SJCRH30 (cell line): Measurements from ENCODE around the gene PAIP2. TPM values are rescaled to one million over a fixed set of nuclear protein-coding genes. Genes with fewer than 3 reads are reported as not detected.

Experiments used
- DNase-seq, 2 experiments: peaks; one replicate each; pipeline ENCODE4 v3.0.0-alpha.2; 2015 to 2020
- H3K27ac ChIP-seq: fragments of 250-450 bp; sonication (Bioruptor Pico); 2 replicates; pipeline ENCODE4 v1.5.1; 2020; ENCODE audit warnings: mild to moderate bottlenecking, moderate library complexity
- H3K27me3 ChIP-seq: fragments of 250-450 bp; sonication (Bioruptor Pico); 2 replicates; pipeline ENCODE4 v1.5.1; 2020; ENCODE audit warnings: mild to moderate bottlenecking, moderate library complexity
- H3K36me3 ChIP-seq: fragments of 250-450 bp; sonication (Bioruptor Pico); 2 replicates; pipeline ENCODE4 v1.5.1; 2020; ENCODE audit warnings: mild to moderate bottlenecking, moderate library complexity
- H3K4me1 ChIP-seq: fragments of 250-450 bp; sonication (Bioruptor Pico); 2 replicates; pipeline ENCODE4 v1.5.1; 2020; ENCODE audit warnings: mild to moderate bottlenecking, moderate library complexity
- H3K4me3 ChIP-seq: fragments of 250-450 bp; sonication (Bioruptor Pico); 2 replicates; pipeline ENCODE4 v1.5.1; 2020; ENCODE audit warnings: mild to moderate bottlenecking, moderate library complexity
- H3K9me3 ChIP-seq: fragments of 250-450 bp; sonication (Bioruptor Pico); replicated peaks from 2 replicates; pipeline ENCODE4 v1.5.1; 2020; ENCODE audit warnings: mild to moderate bottlenecking, moderate library complexity
- total RNA-seq: library from RNA; depleted of rRNA; stranded (reverse); fragments of >200 nt; shearing (Covaris generic); gene quantifications from 2 replicates; pipeline ENCODE4 v1.2.3, GENCODE V29; 2014

The PAIP2 gene
- total RNA-seq, 1 experiment from 2014 or later = 131 TPM

DNA sequence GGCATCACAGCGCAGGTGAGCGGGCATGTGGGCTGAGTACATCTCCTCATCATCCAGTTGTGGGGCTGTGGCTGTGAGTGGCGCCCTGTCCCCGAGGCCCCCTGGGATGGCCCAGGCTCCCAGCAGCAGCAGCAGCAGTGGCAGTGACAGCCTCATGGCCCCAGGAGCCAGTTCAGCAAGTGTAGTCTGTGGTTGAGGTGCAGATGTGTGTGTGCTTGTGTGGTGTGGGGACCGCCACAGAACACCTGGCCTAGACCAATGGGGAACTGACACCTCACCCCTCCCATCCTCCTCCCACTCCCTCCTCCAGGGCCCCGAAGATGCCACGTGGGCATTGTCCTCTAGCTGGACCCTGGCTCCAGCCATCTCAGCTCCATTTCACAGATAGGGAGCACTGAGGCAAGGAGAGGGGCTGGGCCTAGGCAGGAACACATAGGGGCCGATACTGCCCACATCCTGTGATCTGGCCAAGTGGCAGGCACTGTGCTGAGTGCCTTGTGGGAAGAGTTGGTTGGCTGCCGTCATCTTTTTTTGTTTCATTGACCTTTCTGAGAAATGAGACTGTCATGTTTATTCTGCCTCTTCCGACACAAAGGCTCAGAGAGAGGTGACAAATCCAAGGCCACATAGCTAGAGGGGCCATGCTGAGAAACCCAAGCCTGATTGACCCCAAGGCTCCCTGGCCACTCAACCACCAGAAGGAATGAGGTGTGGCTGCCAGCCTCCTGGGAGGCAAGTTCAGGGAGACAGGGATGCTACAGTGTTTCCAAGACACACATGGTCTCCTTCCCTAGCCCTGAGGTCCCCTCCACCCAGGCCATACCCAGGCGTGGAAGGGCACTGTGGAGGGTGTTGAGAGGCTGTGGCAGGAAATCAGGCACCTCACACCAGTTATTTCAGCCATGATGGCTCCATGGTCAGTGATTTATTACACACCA lies 48.3 kb downstream of the PAIP2 start, which contains the start of gene MZB1:
MZB1 (minus strand) TSS at position 213 of the 938 bp plus-strand sequence; CDS start at position 156, 57 bp downstream.
- Histone ChIP-seq H3K4me3 (no peak within 1 kb of the TSS), H3K27me3 (no peaks in the 10 kb centered on the region), H3K9me3 (0 out of 2 replicates have a peak, but pooled peaks cover 3% of the 10 kb centered on the region), H3K4me1 (no peaks in the 10 kb centered on the region; the same call in 1 of the 2 replicates), H3K36me3 (no peaks in the 10 kb centered on the region), H3K27ac (no peak within 1 kb of the TSS)
- no peak for DNase-seq

- Histone ChIP-seq H3K4me3 (no peak overlapping the region), H3K4me1 (peaks cover 8% of the 10 kb centered on the region), H3K27me3 (no peaks in the 10 kb centered on the region), H3K36me3 (no peaks in the 10 kb centered on the region), H3K27ac (no peak overlapping the region), H3K9me3 (0 out of 2 replicates have a peak, but pooled peaks cover 3% of the 10 kb centered on the region)
- no peak for DNase-seq
Observed at GRCh38 chr5:139390639-139391569, 49.2 kb downstream of the PAIP2 start.

GRCh38 chr5:139391570-139392323 lies 50.1 kb downstream of the PAIP2 start:
- Histone ChIP-seq H3K27ac (no peak overlapping the region), H3K36me3 (no peaks in the 10 kb centered on the region), H3K4me3 (no peak overlapping the region), H3K9me3 (0 out of 2 replicates have a peak, but pooled peaks cover 3% of the 10 kb centered on the region), H3K27me3 (no peaks in the 10 kb centered on the region), H3K4me1 (peaks cover 14% of the 10 kb centered on the region)
- no peak for DNase-seq

- no peak for DNase-seq
- Histone ChIP-seq H3K4me3 (no peak overlapping the region), H3K27ac (no peak overlapping the region), H3K36me3 (no peaks in the 10 kb centered on the region), H3K9me3 (0 out of 2 replicates have a peak, but pooled peaks cover 3% of the 10 kb centered on the region), H3K4me1 (peaks cover 14% of the 10 kb centered on the region), H3K27me3 (no peaks in the 10 kb centered on the region)
Observed at GRCh38 chr5:139392324-139392677, 50.6 kb downstream of the PAIP2 start.

- Histone ChIP-seq H3K36me3 (no peaks in the 10 kb centered on the region), H3K4me3 (no peak overlapping the region), H3K27me3 (no peaks in the 10 kb centered on the region), H3K4me1 (peaks cover 14% of the 10 kb centered on the region), H3K9me3 (0 out of 2 replicates have a peak, but pooled peaks cover 3% of the 10 kb centered on the region), H3K27ac (no peak overlapping the region)
- no peak for DNase-seq
Observed at GRCh38 chr5:139392678-139393496, 51.2 kb downstream of the PAIP2 start.

- Histone ChIP-seq H3K4me3 (no peak overlapping the region), H3K4me1 (peaks cover 14% of the 10 kb centered on the region), H3K27ac (no peak overlapping the region), H3K36me3 (no peaks in the 10 kb centered on the region), H3K27me3 (no peaks in the 10 kb centered on the region), H3K9me3 (0 out of 2 replicates have a peak, but pooled peaks cover 3% of the 10 kb centered on the region)
- DNase-seq = no peak
Observed at GRCh38 chr5:139393497-139394122, 52.0 kb downstream of the PAIP2 start.

DNA sequence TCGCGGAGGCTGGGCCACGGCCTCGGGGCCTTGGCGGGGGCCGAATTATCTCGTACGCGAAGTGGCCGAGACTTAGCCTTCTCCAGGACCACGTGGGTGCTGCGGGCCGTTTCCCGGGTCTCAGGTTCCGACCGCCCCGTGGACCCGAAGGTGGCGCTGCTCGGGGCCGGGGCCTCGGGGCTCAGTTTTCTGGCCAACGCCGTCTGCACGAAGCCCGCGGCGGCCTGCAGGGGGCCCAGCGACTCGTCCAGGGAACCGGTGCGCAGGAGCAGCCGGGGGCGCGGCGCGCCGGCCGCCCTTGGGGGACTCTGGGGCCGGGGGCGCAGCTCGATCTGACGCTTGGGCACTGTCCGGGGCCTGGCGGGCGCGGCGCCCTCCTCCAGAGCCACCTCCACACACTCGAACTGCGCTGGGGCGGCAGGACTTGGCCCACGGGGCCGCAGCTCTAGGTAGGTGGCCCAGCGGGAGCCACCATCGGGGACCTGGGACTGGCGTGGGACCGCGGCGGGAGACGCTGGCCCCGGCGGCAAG lies 52.5 kb downstream of the PAIP2 start:
- DNase-seq = no peak
- 0 out of 2 replicates have a peak, but pooled peaks cover 3% of the 10 kb centered on the region for H3K9me3 ChIP-seq
- no peak overlapping the region for H3K4me3 ChIP-seq
- no peaks in the 10 kb centered on the region for H3K27me3 ChIP-seq
- peaks cover 14% of the 10 kb centered on the region for H3K4me1 ChIP-seq
- no peak overlapping the region for H3K27ac ChIP-seq
- no peaks in the 10 kb centered on the region for H3K36me3 ChIP-seq

DNA sequence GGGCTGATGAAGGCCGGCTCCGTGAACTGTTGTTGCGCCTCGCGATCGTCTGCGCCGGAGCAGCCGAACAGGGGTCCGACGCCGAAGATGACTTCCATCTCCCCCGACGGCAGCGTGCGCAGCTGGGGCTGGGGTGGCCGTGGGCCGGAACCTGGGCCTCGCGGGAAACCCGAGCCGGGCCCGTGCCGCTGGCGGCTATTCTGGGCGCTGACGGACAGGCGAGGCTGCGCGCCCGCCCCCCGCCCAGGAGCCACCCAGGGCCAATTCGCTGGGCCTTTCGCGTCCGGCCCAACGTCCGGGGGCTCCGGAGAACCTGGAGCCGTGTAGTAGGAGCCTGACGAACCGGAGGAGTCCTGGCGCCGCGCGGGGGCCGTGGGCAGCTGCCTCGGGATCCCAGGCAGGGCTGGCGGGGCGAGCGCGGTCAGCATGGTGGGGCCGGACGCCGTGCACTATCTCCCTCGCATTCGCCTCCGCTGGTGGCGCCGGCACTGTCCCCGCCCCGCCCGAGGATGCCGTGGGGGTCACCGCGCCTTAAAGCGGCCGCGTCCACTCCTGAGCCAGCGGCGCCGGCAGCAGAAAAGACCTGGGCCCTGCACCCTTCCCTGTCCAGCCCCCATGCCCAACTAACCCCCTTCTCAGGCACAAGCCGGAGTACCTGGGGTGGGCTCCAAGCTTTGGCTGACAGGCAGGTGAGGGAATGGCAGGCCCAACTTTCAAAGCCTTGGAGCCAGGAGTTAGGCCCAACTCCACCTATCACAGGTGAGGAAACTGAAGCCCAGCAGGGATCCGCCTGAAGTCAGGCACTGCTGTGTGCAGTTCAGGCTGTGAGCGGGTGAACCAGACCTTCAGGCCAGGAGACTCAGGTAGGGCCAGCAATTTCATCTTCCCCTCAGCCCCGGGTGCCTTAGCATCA lies 53.3 kb downstream of the PAIP2 start, which contains the start of gene PROB1:
PROB1 (minus strand) TSS at position 451 of the 913 bp plus-strand sequence; CDS start at position 428, 23 bp downstream.
- Histone ChIP-seq H3K27ac (peak within 1 kb of the TSS; percentile 37), H3K4me1 (peaks cover 14% of the 10 kb centered on the region), H3K4me3 (no peak within 1 kb of the TSS)

DNA sequence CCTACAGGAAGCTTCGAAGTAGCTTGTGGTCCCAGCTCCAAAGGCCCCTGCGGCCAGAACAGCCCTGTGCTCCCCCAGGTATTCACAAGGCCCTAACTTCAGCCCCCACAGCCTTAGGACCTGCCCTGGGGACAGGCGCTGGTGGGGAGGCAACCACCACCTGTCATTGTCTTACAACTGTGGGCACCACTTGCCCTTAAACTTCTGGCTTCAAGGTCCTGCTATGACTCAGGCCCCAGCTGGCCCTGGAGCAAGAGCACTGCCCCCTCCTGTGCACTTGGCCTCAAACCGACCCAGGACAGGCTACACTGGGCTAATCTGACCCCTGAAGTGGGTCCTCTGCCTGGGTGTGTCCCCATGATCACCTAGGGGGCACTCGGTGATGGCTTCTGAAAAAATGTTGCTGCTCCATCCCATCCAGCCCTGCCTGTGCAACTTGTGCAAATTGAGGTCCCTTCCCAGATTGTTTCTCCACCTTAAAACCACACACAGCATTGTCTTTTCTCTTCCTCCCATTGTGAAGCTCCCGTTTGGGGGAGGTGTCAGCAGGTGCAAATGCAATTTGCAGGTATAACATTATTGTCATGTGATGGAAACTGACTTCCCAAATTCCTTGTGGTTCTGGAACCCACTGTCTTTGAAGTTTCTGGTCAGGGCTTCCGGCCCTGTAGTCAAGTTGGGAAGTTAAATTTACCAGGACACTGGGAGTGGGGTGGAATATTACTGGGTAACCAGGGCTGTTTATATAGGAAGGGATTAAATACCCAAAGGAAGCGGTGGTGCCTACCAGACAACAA lies 54.4 kb downstream of the PAIP2 start:
- H3K27ac ChIP-seq = peak overlapping the region; percentile 37
- no peak overlapping the region for H3K4me3 ChIP-seq
- H3K4me1 ChIP-seq = peaks cover 14% of the 10 kb centered on the region
- DNase-seq = peak; percentile 81 to 84
- H3K9me3 ChIP-seq = 0 out of 2 replicates have a peak, but pooled peaks cover 3% of the 10 kb centered on the region
- H3K27me3 ChIP-seq = no peaks in the 10 kb centered on the region
- no peaks in the 10 kb centered on the region for H3K36me3 ChIP-seq

More for the DNA sequence above, 53.3 kb downstream of the PAIP2 start, which contains the start of gene PROB1:
- H3K36me3 ChIP-seq = no peaks in the 10 kb centered on the region
- H3K9me3 ChIP-seq = 0 out of 2 replicates have a peak, but pooled peaks cover 3% of the 10 kb centered on the region
- no peaks in the 10 kb centered on the region for H3K27me3 ChIP-seq
- no peak for DNase-seq

DNA sequence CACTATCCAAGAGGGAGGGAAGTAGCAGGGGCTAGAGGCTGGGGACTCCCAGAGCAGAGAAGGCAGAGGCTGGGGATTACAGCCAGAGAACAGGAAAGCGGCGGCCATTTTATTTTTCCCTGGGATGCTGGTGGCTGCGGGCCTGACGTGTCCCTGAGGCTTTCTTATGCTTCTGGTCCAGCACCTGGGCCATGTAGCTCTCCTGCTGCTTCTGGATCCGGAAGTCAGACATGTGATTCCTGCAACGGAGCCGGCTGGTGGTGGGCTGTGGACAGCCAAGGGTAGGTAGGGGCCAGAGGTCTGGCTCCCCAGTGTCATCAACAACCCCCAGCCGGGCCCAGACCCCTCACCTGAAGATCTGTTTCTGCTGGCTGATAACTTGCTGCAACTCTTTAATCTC lies 55.0 kb downstream of the PAIP2 start:
- peaks cover 14% of the 10 kb centered on the region for H3K4me1 ChIP-seq
- 0 out of 2 replicates have a peak, but pooled peaks cover 3% of the 10 kb centered on the region for H3K9me3 ChIP-seq
- DNase-seq = no peak
- H3K4me3 ChIP-seq = no peak overlapping the region
- no peak overlapping the region for H3K27ac ChIP-seq
- no peaks in the 10 kb centered on the region for H3K36me3 ChIP-seq
- H3K27me3 ChIP-seq = no peaks in the 10 kb centered on the region

GRCh38 chr5:139397921-139398320 lies 56.3 kb downstream of the PAIP2 start:
- Histone ChIP-seq H3K36me3 (no peaks in the 10 kb centered on the region), H3K27ac (no peak overlapping the region), H3K4me1 (peaks cover 14% of the 10 kb centered on the region), H3K9me3 (0 out of 2 replicates have a peak, but pooled peaks cover 3% of the 10 kb centered on the region), H3K4me3 (no peak overlapping the region), H3K27me3 (no peaks in the 10 kb centered on the region)
- peak in 1 of 2 experiments; percentile 56 for DNase-seq
